ENCODE data around the gene ITPR2.
"Not testable (repeated sequence)": the region's sequence is repeated elsewhere in the genome, so short reads cannot be mapped to it uniquely, and the experiment has no call there.

The ITPR2 gene

GRCh38 chr12:26832822-26833742 is at the start of gene ITPR2:
TSS of gene ITPR2 (minus strand) at chr12:26833194. CDS start at chr12:26832781, 413 bp downstream.
- DNase-seq: no peak

- DNase-seq: no peak
Observed at GRCh38 chr12:26880625-26881024, 47.6 kb upstream of the ITPR2 start.

- no peak for DNase-seq
Observed at GRCh38 chr12:26878661-26879119, 45.7 kb upstream of the ITPR2 start.

- DNase-seq: no peak
Observed at GRCh38 chr12:26874501-26875296, 41.7 kb upstream of the ITPR2 start.

GRCh38 chr12:26872625-26873024 is 39.6 kb upstream of the ITPR2 start:
- DNase-seq: no peak

GRCh38 chr12:26871985-26872384 is 39.0 kb upstream of the ITPR2 start:
- no peak for DNase-seq

GRCh38 chr12:26870491-26871419 is 37.8 kb upstream of the ITPR2 start:
- DNase-seq: no peak

GRCh38 chr12:26869908-26870459 is 37.0 kb upstream of the ITPR2 start:
- DNase-seq: no peak

- DNase-seq: no peak
Observed at GRCh38 chr12:26869104-26869494, 36.1 kb upstream of the ITPR2 start.

- no peak for DNase-seq
Observed at GRCh38 chr12:26868447-26869103, 35.6 kb upstream of the ITPR2 start.

- no peak for DNase-seq
Observed at GRCh38 chr12:26867080-26867479, 34.1 kb upstream of the ITPR2 start.

GRCh38 chr12:26863515-26863914 is 30.5 kb upstream of the ITPR2 start:
- no peak for DNase-seq

- DNase-seq: not testable (repeated sequence)
Observed at GRCh38 chr12:26862787-26863186, 29.8 kb upstream of the ITPR2 start.

- DNase-seq: no peak
Observed at GRCh38 chr12:26861690-26862089, 28.7 kb upstream of the ITPR2 start.

- DNase-seq: no peak
Observed at GRCh38 chr12:26857465-26858176, 24.6 kb upstream of the ITPR2 start.

GRCh38 chr12:26855337-26855736 is 22.3 kb upstream of the ITPR2 start:
- no peak for DNase-seq

- DNase-seq: no peak
Observed at GRCh38 chr12:26854031-26854390, 21.0 kb upstream of the ITPR2 start.

- DNase-seq: no peak
Observed at GRCh38 chr12:26853303-26854030, 20.5 kb upstream of the ITPR2 start.

GRCh38 chr12:26851031-26851809 is 18.2 kb upstream of the ITPR2 start:
- DNase-seq: no peak

Data from NCI-H1417 treated with DMSO at 0.1 percent for 48 hours (cell line).